Neural progenitor cell (in vitro differentiated cells): ENCODE data around the gene MGAT4A.

ENCODE experiments used
- EZH2 ChIP-seq: fragments of 200-600 bp; sonication (generic); IDR thresholded peaks from 2 replicates; pipeline ENCODE4 v1.6.1; 2017; ENCODE audit warnings: antibody characterized with exemption, mild to moderate bottlenecking, moderate library complexity
- EZH2phosphoT487 ChIP-seq: fragments of 200-600 bp; sonication (generic); IDR thresholded peaks from 2 replicates; pipeline ENCODE4 v1.6.1; 2017; ENCODE audit warnings: antibody characterized with exemption
- TF ChIP-seq, protein P1 (sequence below): fragments of 200-600 bp; sonication (generic); IDR thresholded peaks from 2 replicates; pipeline ENCODE4 v1.5.1; 2017; ENCODE audit warnings: antibody characterized with exemption, mild to moderate bottlenecking

- TF ChIP-seq, protein P1, sequence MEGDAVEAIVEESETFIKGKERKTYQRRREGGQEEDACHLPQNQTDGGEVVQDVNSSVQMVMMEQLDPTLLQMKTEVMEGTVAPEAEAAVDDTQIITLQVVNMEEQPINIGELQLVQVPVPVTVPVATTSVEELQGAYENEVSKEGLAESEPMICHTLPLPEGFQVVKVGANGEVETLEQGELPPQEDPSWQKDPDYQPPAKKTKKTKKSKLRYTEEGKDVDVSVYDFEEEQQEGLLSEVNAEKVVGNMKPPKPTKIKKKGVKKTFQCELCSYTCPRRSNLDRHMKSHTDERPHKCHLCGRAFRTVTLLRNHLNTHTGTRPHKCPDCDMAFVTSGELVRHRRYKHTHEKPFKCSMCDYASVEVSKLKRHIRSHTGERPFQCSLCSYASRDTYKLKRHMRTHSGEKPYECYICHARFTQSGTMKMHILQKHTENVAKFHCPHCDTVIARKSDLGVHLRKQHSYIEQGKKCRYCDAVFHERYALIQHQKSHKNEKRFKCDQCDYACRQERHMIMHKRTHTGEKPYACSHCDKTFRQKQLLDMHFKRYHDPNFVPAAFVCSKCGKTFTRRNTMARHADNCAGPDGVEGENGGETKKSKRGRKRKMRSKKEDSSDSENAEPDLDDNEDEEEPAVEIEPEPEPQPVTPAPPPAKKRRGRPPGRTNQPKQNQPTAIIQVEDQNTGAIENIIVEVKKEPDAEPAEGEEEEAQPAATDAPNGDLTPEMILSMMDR, result no peak
- no peak for TF ChIP-seq EZH2
- TF ChIP-seq EZH2phosphoT487, result no peak
Measured at GRCh38 chr2:98647636-98648035, 83.3 kb downstream of the MGAT4A start.
